Ishikawa (cell line): ENCODE results near the gene TMEM45A.

ENCODE experiments used
- CEBPB ChIP-seq: IDR thresholded peaks from 2 replicates; pipeline ENCODE4 v1.6.1; 2012
- CREB1 ChIP-seq: IDR thresholded peaks from 2 replicates; pipeline ENCODE4 v1.6.1; 2012; ENCODE audit warnings: low read depth
- EGR1 ChIP-seq: IDR thresholded peaks from 2 replicates; pipeline ENCODE4 v1.6.1; 2012
- EP300 ChIP-seq: IDR thresholded peaks from 2 replicates; pipeline ENCODE4 v1.6.1; 2012; ENCODE audit warnings: borderline replicate concordance
- FOXM1 ChIP-seq: IDR thresholded peaks from 2 replicates; pipeline ENCODE4 v1.6.1; 2012; ENCODE audit warnings: low read depth, borderline replicate concordance
- MAX ChIP-seq: IDR thresholded peaks from 2 replicates; pipeline ENCODE4 v1.6.1; 2012
- NFIC ChIP-seq: IDR thresholded peaks from 2 replicates; pipeline ENCODE4 v1.6.1; 2012
- RAD21 ChIP-seq: IDR thresholded peaks from 2 replicates; pipeline ENCODE4 v1.6.1; 2012; ENCODE audit warnings: low read depth
- REST ChIP-seq: IDR thresholded peaks from 2 replicates; pipeline ENCODE4 v1.6.1; 2012; ENCODE audit warnings: low read depth, mild to moderate bottlenecking
- TAF1 ChIP-seq: IDR thresholded peaks from 2 replicates; pipeline ENCODE4 v1.6.1; 2012; ENCODE audit warnings: low read depth, mild to moderate bottlenecking
- TCF12 ChIP-seq: IDR thresholded peaks from 2 replicates; pipeline ENCODE4 v1.6.1; 2012; ENCODE audit warnings: low read depth
- TEAD4 ChIP-seq: IDR thresholded peaks from 2 replicates; pipeline ENCODE4 v1.6.1; 2012
- USF1 ChIP-seq: IDR thresholded peaks from 2 replicates; pipeline ENCODE4 v1.6.1; 2012
- YY1 ChIP-seq: IDR thresholded peaks from 2 replicates; pipeline ENCODE4 v1.6.1; 2012; ENCODE audit warnings: low read depth

- TF ChIP-seq TAF1 = no peak
- TF ChIP-seq FOXM1 = no peak
- TF ChIP-seq REST = no peak
- TF ChIP-seq YY1 = no peak
- no peak for TF ChIP-seq TCF12
- TF ChIP-seq USF1 = no peak
- TF ChIP-seq TEAD4 = no peak
- peak; percentile 32; the same call in 1 of the 2 replicates for TF ChIP-seq NFIC
- TF ChIP-seq MAX = no peak
- TF ChIP-seq RAD21 = no peak
- TF ChIP-seq EGR1 = no peak
- no peak for TF ChIP-seq EP300
- no peak for TF ChIP-seq CREB1
- no peak for TF ChIP-seq CEBPB
Observed at GRCh38 chr3:100574536-100574935, 82.1 kb downstream of the TMEM45A start.
